ENCODE results near the gene RNGTT.

RNGTT gene

GRCh38 chr6:88698661-88699060, 264.8 kb downstream of the RNGTT start:
- DNase-seq (ENCODE audit: low read depth) = no peak
- no peak for TF ChIP-seq CTCF (IDR thresholded peaks at IDR 0.05; ENCODE audit: control insufficient read depth, extremely low read depth, insufficient read depth)
- no peak overlapping the region for H3K4me3 ChIP-seq (ENCODE audit: low read depth, low read length)

GRCh38 chr6:88695937-88696336, 267.5 kb downstream of the RNGTT start:
- no peak for DNase-seq (ENCODE audit: low read depth)
- no peak for TF ChIP-seq CTCF (IDR thresholded peaks at IDR 0.05; ENCODE audit: control insufficient read depth, extremely low read depth, insufficient read depth)

GRCh38 chr6:88683734-88684133, 279.7 kb downstream of the RNGTT start:
- DNase-seq (ENCODE audit: low read depth) = no peak
- H3K4me3 ChIP-seq (ENCODE audit: low read depth, low read length) = no peak overlapping the region
- TF ChIP-seq CTCF (IDR thresholded peaks at IDR 0.05; ENCODE audit: control insufficient read depth, extremely low read depth, insufficient read depth) = no peak

More at GRCh38 chr6:88695937-88696336, 267.5 kb downstream of the RNGTT start:
- no peak overlapping the region for H3K4me3 ChIP-seq (ENCODE audit: low read depth, low read length)

- no peak for DNase-seq (ENCODE audit: low read depth)
- TF ChIP-seq CTCF (IDR thresholded peaks at IDR 0.05; ENCODE audit: control insufficient read depth, extremely low read depth, insufficient read depth) = no peak
- H3K4me3 ChIP-seq (ENCODE audit: low read depth, low read length) = no peak overlapping the region
Measured at GRCh38 chr6:88680654-88681053, 282.8 kb downstream of the RNGTT start.

- no peak for TF ChIP-seq CTCF (IDR thresholded peaks at IDR 0.05; ENCODE audit: control insufficient read depth, extremely low read depth, insufficient read depth)
- H3K4me3 ChIP-seq (ENCODE audit: low read depth, low read length) = no peak overlapping the region
- no peak for DNase-seq (ENCODE audit: low read depth)
Measured at GRCh38 chr6:88679841-88680240, 283.6 kb downstream of the RNGTT start.

- no peak for TF ChIP-seq CTCF (IDR thresholded peaks at IDR 0.05; ENCODE audit: control insufficient read depth, extremely low read depth, insufficient read depth)
- no peak for DNase-seq (ENCODE audit: low read depth)
- H3K4me3 ChIP-seq (ENCODE audit: low read depth, low read length) = no peak overlapping the region
Measured at GRCh38 chr6:88677356-88677755, 286.1 kb downstream of the RNGTT start.

GRCh38 chr6:88671624-88672023, 291.8 kb downstream of the RNGTT start:
- H3K4me3 ChIP-seq (ENCODE audit: low read depth, low read length) = no peak overlapping the region
- no peak for TF ChIP-seq CTCF (IDR thresholded peaks at IDR 0.05; ENCODE audit: control insufficient read depth, extremely low read depth, insufficient read depth)
- no peak for DNase-seq (ENCODE audit: low read depth)

Data from LNCaP clone FGC (cell line).